GM12878 (cell line): ENCODE measurements around the gene SQOR. TPM values are rescaled to one million over a fixed set of nuclear protein-coding genes. Genes with fewer than 3 reads are reported as not detected.

Experiments
- ATAC-seq: fragments of 200-7000 bp; cut with Tn5 transposase; 3 replicates; pipeline ENCODE4 v1.9.1; 2020; ENCODE audit warnings: mild to moderate bottlenecking, moderate library complexity
- BruUV-seq: library from RNA; stranded (reverse); fragments of 400-500 nt; replicated peaks from 2 replicates; lab custom pipeline; 2021; lab: Mats Ljungman, UMichigan
- CTCF ChIA-PET: fragments of 300-600 bp; sonication (Branson Sonifier 250); formaldehyde crosslinking; extraction: SDS; loops from one replicate; lab custom pipeline; 2021; ENCODE audit warnings: inconsistent platforms; lab: Yijun Ruan, JAX
- POLR2A ChIA-PET: fragments of 350-600 bp; formaldehyde crosslinking; extraction: SDS; loops from one replicate; lab custom pipeline; 2021; ENCODE audit warnings: inconsistent platforms; lab: Charles Lee
- RAD21 ChIA-PET: fragments of 300-600 bp; sonication (Branson Sonifier 250); formaldehyde crosslinking; loops from one replicate; lab custom pipeline; 2023; ENCODE audit warnings: antibody characterized with exemption; ENCODE audit not compliant: unreplicated experiment; lab: Charles Lee
- SMC1A ChIA-PET: fragments of 300-600 bp; sonication (Branson Sonifier 250); formaldehyde crosslinking; loops from one replicate; lab custom pipeline; 2023; ENCODE audit not compliant: unreplicated experiment, uncharacterized antibody; lab: Charles Lee
- DNase-seq: peaks from one replicate; pipeline ENCODE4 v3.0.0-alpha.2; 2011; ENCODE audit warnings: low read depth, low spot score
- FAIRE-seq: peaks from 3 replicates; lab custom pipeline; 2011; peaks lifted over from hg19 to GRCh38; lab: Jason Lieb, UNC
- H2AFZ ChIP-seq: 2 replicates; pipeline ENCODE4 v1.6.0; 2011; ENCODE audit warnings: low read depth, low read length, control low read depth; ENCODE audit not compliant: control insufficient read depth
- H3K27ac ChIP-seq: 2 replicates; pipeline ENCODE4 v1.5.1; 2011; ENCODE audit warnings: control low read depth; ENCODE audit not compliant: control insufficient read depth, insufficient read depth
- H3K27me3 ChIP-seq, 2 experiments: replicated peaks in 1 of 2; 2 replicates each; pipeline versions ENCODE4 v1.6.0 to v1.6.1; 2011; ENCODE audit warnings: low read length in 1 of 2; ENCODE audit not compliant: control insufficient read depth in 2 of 2, insufficient read depth in 2 of 2
- H3K36me3 ChIP-seq, 2 experiments: 2 replicates each; pipeline ENCODE4 v1.5.1; 2011; ENCODE audit warnings: low read length in 1 of 2; ENCODE audit not compliant: control insufficient read depth in 2 of 2, insufficient read depth in 2 of 2
- H3K4me1 ChIP-seq: 2 replicates; pipeline ENCODE4 v1.6.1; 2011; ENCODE audit warnings: mild to moderate bottlenecking, low read length, moderate library complexity, mixed read lengths; ENCODE audit not compliant: control insufficient read depth, insufficient read depth
- H3K4me2 ChIP-seq: 2 replicates; pipeline ENCODE4 v1.6.0; 2011; ENCODE audit warnings: control low read depth; ENCODE audit not compliant: control insufficient read depth, insufficient read depth
- H3K4me3 ChIP-seq: fragments of 200-600 bp; sonication (generic); 2 replicates; pipeline ENCODE4 v1.5.1; 2016
- H3K79me2 ChIP-seq: 2 replicates; pipeline ENCODE4 v1.6.0; 2011; ENCODE audit warnings: low read length; ENCODE audit not compliant: control insufficient read depth, insufficient read depth
- H3K9ac ChIP-seq: 2 replicates; pipeline ENCODE4 v1.8.0; 2011; ENCODE audit warnings: low read length, control low read depth, mixed read lengths; ENCODE audit not compliant: control insufficient read depth, insufficient read depth
- H3K9me3 ChIP-seq: replicated peaks from 3 replicates; pipeline ENCODE4 v1.5.1; 2011; ENCODE audit warnings: mild to moderate bottlenecking, low read length; ENCODE audit not compliant: control insufficient read depth, insufficient read depth
- H4K20me1 ChIP-seq: 2 replicates; pipeline ENCODE4 v1.6.0; 2011; ENCODE audit not compliant: control insufficient read depth, insufficient read depth
- BCLAF1 ChIP-seq: fragments of 450-650 bp; IDR thresholded peaks from 2 replicates; pipeline ENCODE4 v1.6.1; 2017; ENCODE audit warnings: antibody characterized with exemption, mild to moderate bottlenecking, moderate library complexity
- JUND ChIP-seq: IDR thresholded peaks from 2 replicates; pipeline ENCODE4 v1.6.1; 2012; ENCODE audit warnings: low read depth, mild to moderate bottlenecking, low read length, improper control_type of control experiment, moderate library complexity
- MTA2 ChIP-seq: fragments of 450-650 bp; IDR thresholded peaks from 2 replicates; pipeline ENCODE4 v1.6.1; 2016; ENCODE audit warnings: low read depth, mild to moderate bottlenecking, moderate library complexity
- MYB ChIP-seq: fragments of 150-350 bp; IDR thresholded peaks from 2 replicates; pipeline ENCODE4 v1.6.1; 2014; ENCODE audit warnings: mild to moderate bottlenecking, low read depth, low read length, borderline replicate concordance
- SIN3A ChIP-seq: IDR thresholded peaks from 2 replicates; pipeline ENCODE4 v1.6.1; 2012; ENCODE audit warnings: low read depth, low read length, improper control_type of control experiment
- SKIL ChIP-seq: fragments of 450-650 bp; IDR thresholded peaks from 2 replicates; pipeline ENCODE4 v1.6.1; 2017; ENCODE audit warnings: mild to moderate bottlenecking, low read depth, inconsistent platforms; ENCODE audit not compliant: poor library complexity, severe bottlenecking
- SREBF2 ChIP-seq: IDR thresholded peaks from 2 replicates; pipeline ENCODE4 v1.6.1; 2012; ENCODE audit warnings: mild to moderate bottlenecking, low read length
- ZNF274 ChIP-seq: IDR thresholded peaks from one replicate; pipeline ENCODE4 v1.8.0; 2011; ENCODE audit not compliant: insufficient read length, insufficient read depth
- WGBS: methylation state at CpG from one replicate; pipeline ENCODE4 v1.1.6; 2016; ENCODE audit warnings: low lambda C conversion rate; ENCODE audit not compliant: insufficient replicate concordance, insufficient coverage; ENCODE audit errors: missing lambda C conversion rate; 5-methylcytosine and 5-hydroxymethylcytosine counted together
- in situ Hi-C: fragments of 300-500 bp; cut with MboI; formaldehyde crosslinking; loops from 9 replicates; pipeline ENCODE4 v1.14.3; 2018; ENCODE audit warnings: mixed read lengths
- intact Hi-C: fragments of 100-400 bp; cut with micrococcal nuclease; formaldehyde crosslinking; loops from one replicate; pipeline ENCODE4 v1.14.2; 2022; ENCODE audit not compliant: unreplicated experiment
- polyA plus RNA-seq, 11 experiments: library from polyadenylated mRNA; depleted of rRNA in 4 of 11; unstranded in 6 of 11; stranded (reverse) in 5 of 11; fragments of >200 nt; fragmentation: Nextera tagmentation in 4 of 11; fragmentation: Illumina TruSeq in 1 of 11; extraction: Ambion mirVana in 4 of 11; extraction: Trizol in 1 of 11; gene quantifications; 1 replicate in 1 of 11; 2 replicates in 10 of 11; pipeline versions ENCODE4 v1.2.1 to v1.2.3, GENCODE V29; 2011 to 2016; ENCODE audit warnings: inconsistent platforms in 2 of 11, missing spikeins in 2 of 11, low read depth in 1 of 11
- total RNA-seq, 4 experiments: library from RNA; depleted of rRNA in 3 of 4; stranded (reverse); fragments of >200 nt in 3 of 4; fragmentation: Illumina TruSeq in 1 of 4; extraction: Trizol in 1 of 4; gene quantifications; 2 replicates each; pipeline versions ENCODE4 v1.2.1 to v1.2.3, GENCODE V29; 2013 to 2021

The SQOR gene
- total and polyA plus RNA-seq, 10 of the 15 experiments (the other 5 are each of a cell fraction or from before 2014, with no cell fraction given) = 14.5 to 74.7 (median 44.2) TPM

GRCh38 chr15:45650889-45651525 is 16.2 kb downstream of the SQOR start (continued):
- no peak for TF ChIP-seq MYB
- TF ChIP-seq, all 136 proteins: peak for 0

GRCh38 chr15:45653702-45654424 is 19.0 kb downstream of the SQOR start:
- DNase-seq (no peak), ATAC-seq (no peak), FAIRE-seq (no peak)
- in situ Hi-C loops = no loop called here
- Histone ChIP-seq H3K9ac (no peak overlapping the region), H3K27ac (no peak overlapping the region), H3K4me1 (no peaks in the 10 kb centered on the region), H3K79me2 (no peaks in the 10 kb centered on the region; the same call in 1 of the 2 replicates), H3K4me2 (no peak overlapping the region), H3K4me3 (no peak overlapping the region), H3K9me3 (no peaks in the 10 kb centered on the region; the same call in 2 of the 3 replicates), H2AFZ (no peak overlapping the region), H4K20me1 (no peaks in the 10 kb centered on the region), H3K36me3 (no peaks in the 10 kb centered on the region), H3K27me3 (no peaks in the 10 kb centered on the region)
- ChIA-PET POLR2A (no interaction called here), RAD21 (no interaction called here), SMC1A (interaction anchor here (0.8 to 1.4 kb wide), 3 partner anchors 11 to 16 kb away, joined by 3 to 6 read pairs (median 3); no protein-coding TSS in a partner anchor), CTCF (interaction anchor here (0.5 to 1.7 kb wide), 3 partner anchors 51 to 163 kb away, joined by 3 to 5 read pairs (median 3); no protein-coding TSS in a partner anchor)
- intact Hi-C loops = no loop called here
- 81% methylated on average over 3 of the region's 3 CpGs for WGBS
- no peak for TF ChIP-seq MTA2
- BruUV-seq = no TSS peak

- SMC1A ChIA-PET = interaction anchor here (0.6 to 1.4 kb wide), 2 partner anchors 11 to 187 kb away, joined by 3 read pairs; no protein-coding TSS in a partner anchor
- intact Hi-C loops = no loop called here
- RAD21 ChIA-PET = no interaction called here
- in situ Hi-C loops = no loop called here
- ATAC-seq (no peak), FAIRE-seq (no peak), DNase-seq (no peak)
- 82% methylated on average over 6 of the region's 6 CpGs for WGBS
- POLR2A ChIA-PET = no interaction called here
- H3K27me3 ChIP-seq = no peaks in the 10 kb centered on the region
- H3K79me2 ChIP-seq = no peaks in the 10 kb centered on the region; the same call in 1 of the 2 replicates
- no peaks in the 10 kb centered on the region for H3K4me1 ChIP-seq
- H4K20me1 ChIP-seq = no peaks in the 10 kb centered on the region
- H3K27ac ChIP-seq = no peak overlapping the region
- no peak overlapping the region for H2AFZ ChIP-seq
- H3K9ac ChIP-seq = no peak overlapping the region
- H3K36me3 ChIP-seq = no peaks in the 10 kb centered on the region
- CTCF ChIA-PET = no interaction called here
- H3K4me2 ChIP-seq = no peak overlapping the region
- no peaks in the 10 kb centered on the region; the same call in 2 of the 3 replicates for H3K9me3 ChIP-seq
- no peak overlapping the region for H3K4me3 ChIP-seq
- no TSS peak for BruUV-seq
- TF ChIP-seq BCLAF1 (no peak), SREBF2 (no peak), SKIL (no peak), ZNF274 (no peak), SIN3A (no peak), JUND (no peak)
Measured at GRCh38 chr15:45654749-45655148, 19.9 kb downstream of the SQOR start.
